GM19035 (cell line): ENCODE data around the gene HCN2.

Source experiments
- ATAC-seq: cut with Tn5 transposase; IDR thresholded peaks from one replicate; pipeline ENCODE4 v1.9.1; 2021; ENCODE audit not compliant: unreplicated experiment

HCN2 gene

GRCh38 chr19:633786-634639 is 44.3 kb downstream of the HCN2 start:
- ATAC-seq = no peak

- no peak for ATAC-seq
These were observed 45.4 kb downstream of the HCN2 start for GRCh38 chr19:634975-635652.

GRCh38 chr19:638906-639252 is 49.2 kb downstream of the HCN2 start:
- no peak for ATAC-seq

- ATAC-seq = no peak
These were observed 49.8 kb downstream of the HCN2 start, which contains the start of gene FGF22 for GRCh38 chr19:639253-640160. Gene FGF22 (plus strand): TSS chr19:639879. CDS start chr19:639926, 47 bp downstream.

GRCh38 chr19:640161-640558 is 50.5 kb downstream of the HCN2 start:
- ATAC-seq = no peak

GRCh38 chr19:640606-641189 is 51.0 kb downstream of the HCN2 start:
- ATAC-seq = no peak

GRCh38 chr19:641702-642101 is 52.0 kb downstream of the HCN2 start:
- ATAC-seq = no peak

GRCh38 chr19:642767-643727 is 53.4 kb downstream of the HCN2 start:
- no peak for ATAC-seq

GRCh38 chr19:643736-644135 is 54.1 kb downstream of the HCN2 start:
- no peak for ATAC-seq

GRCh38 chr19:644363-644762 is 54.7 kb downstream of the HCN2 start:
- ATAC-seq = no peak

GRCh38 chr19:644789-645188 is 55.1 kb downstream of the HCN2 start:
- no peak for ATAC-seq

GRCh38 chr19:645912-646778 is 56.5 kb downstream of the HCN2 start:
- ATAC-seq = no peak

- ATAC-seq = no peak
These were observed 57.3 kb downstream of the HCN2 start for GRCh38 chr19:646779-647565.

- ATAC-seq = no peak
These were observed 58.0 kb downstream of the HCN2 start for GRCh38 chr19:647566-648284.

GRCh38 chr19:648305-648704 is 58.6 kb downstream of the HCN2 start:
- ATAC-seq = no peak

GRCh38 chr19:648904-649801 is 59.5 kb downstream of the HCN2 start:
- ATAC-seq = no peak
